ENCODE measurements around the gene TMEM165. TPM values are rescaled to one million over a fixed set of nuclear protein-coding genes. Genes with fewer than 3 reads are reported as not detected.

TMEM165 gene
- polyA plus RNA-seq, 1 donor from 2014 or later = 102 TPM

- Histone ChIP-seq H3K27me3 (ENCODE audit: insufficient read depth, low read depth, low read length) (no peaks in the 10 kb centered on the region), H3K4me2 (ENCODE audit: low read length) (no peak overlapping the region), H3K9me2 (ENCODE audit: insufficient read depth, low read length) (no peaks in the 10 kb centered on the region), H3F3A (ENCODE audit: insufficient read depth, low read length, poor library complexity, severe bottlenecking) (no peaks in the 10 kb centered on the region), H3K27ac (ENCODE audit: low read length) (no peak overlapping the region), H4K20me1 (ENCODE audit: insufficient read depth) (no peaks in the 10 kb centered on the region), H3K9me3 (ENCODE audit: low read length) (peaks cover 7% of the 10 kb centered on the region), H2AFZ (ENCODE audit: low read depth, low read length) (no peak overlapping the region), H3K79me2 (replicated peaks; ENCODE audit: insufficient read depth, low read length) (no peaks in the 10 kb centered on the region), H3K36me3 (ENCODE audit: insufficient read depth, low read length) (peaks cover 17% of the 10 kb centered on the region), H3K4me3 (ENCODE audit: low read length) (no peak overlapping the region), H3K9ac (ENCODE audit: low read length) (no peak overlapping the region)
- TF ChIP-seq MXI1 (conservative IDR thresholded peaks at IDR 0.05; ENCODE audit: poor library complexity, severe bottlenecking) (no peak), POLR2AphosphoS5 (IDR thresholded peaks at IDR 0.05) (no peak), SMC3 (conservative IDR thresholded peaks at IDR 0.05; ENCODE audit: poor library complexity) (no peak), REST (IDR thresholded peaks at IDR 0.05; ENCODE audit: borderline replicate concordance) (no peak), TAF1 (IDR thresholded peaks at IDR 0.05; ENCODE audit: low read depth) (no peak), RAD21 (conservative IDR thresholded peaks at IDR 0.05) (no peak), EP300 (conservative IDR thresholded peaks at IDR 0.05; ENCODE audit: poor library complexity, severe bottlenecking) (no peak), EZH2 (IDR thresholded peaks at IDR 0.05; ENCODE audit: borderline replicate concordance, insufficient read depth, low read length, poor library complexity, severe bottlenecking) (no peak), CTCF (IDR thresholded peaks at IDR 0.05; ENCODE audit: poor library complexity, severe bottlenecking) (no peak)
Measured at GRCh38 chr4:55469979-55470378, 74.2 kb downstream of the TMEM165 start.

Small RNA genes lying within 50 kb of the gene (small RNA-seq; reads per million reads assigned to genes)
- 0 to 1.2 (median 0) reads per million in 3 experiments for gene RF00019

Other genes with a start within 250 kb of the TMEM165 start
- 6.2 and 13.9 TPM in 2 replicates for gene SRD5A3, start 49.7 kb upstream of the TMEM165 start, polyA plus RNA-seq
- gene CLOCK, start 151.0 kb downstream of the TMEM165 start, polyA plus RNA-seq = 8.7 and 13.0 TPM in 2 replicates
- not detected in 2 replicates for gene PDCL2, start 196.3 kb downstream of the TMEM165 start, polyA plus RNA-seq
- 47.2 and 55.7 TPM in 2 replicates for gene NMU, start 240.3 kb downstream of the TMEM165 start, polyA plus RNA-seq